ENCODE data around the gene TEX51. TPM values are rescaled to one million over a fixed set of nuclear protein-coding genes. Genes with fewer than 3 reads are reported as not detected.

Gene TEX51
- total RNA-seq, 1 donor = not detected

- TF ChIP-seq CTCF (IDR thresholded peaks at IDR 0.05; ENCODE audit: insufficient read depth, low read length) = no peak
- H3K4me3 ChIP-seq (ENCODE audit: low read depth, low read length) = no peak overlapping the region
These were observed 43.9 kb downstream of the TEX51 start for GRCh38 chr2:126942427-126943203.

GRCh38 chr2:126943612-126944348 is 45.1 kb downstream of the TEX51 start:
- no peak for DNase-seq (ENCODE audit: low read depth)

More at GRCh38 chr2:126942427-126943203, 43.9 kb downstream of the TEX51 start:
- DNase-seq (ENCODE audit: low read depth) = no peak

DNA sequence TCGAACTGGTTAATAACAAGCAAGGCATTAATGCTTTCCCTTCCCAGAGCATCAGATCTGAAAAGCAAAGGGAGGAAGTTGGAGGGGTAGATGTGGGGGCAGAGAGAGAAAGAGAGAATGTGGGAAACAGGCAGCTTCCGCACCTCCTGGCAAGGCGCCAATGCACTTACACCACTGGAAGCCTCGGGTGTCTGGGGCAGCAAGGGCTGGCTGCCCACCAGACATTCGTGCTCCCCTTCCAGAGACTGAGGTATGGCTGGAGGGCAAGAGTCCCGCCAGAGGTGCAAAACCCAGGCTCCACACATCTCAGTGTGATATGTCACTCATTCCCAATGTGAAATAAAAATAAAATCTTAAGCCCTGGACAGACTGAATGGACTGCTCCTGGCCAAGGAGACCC is 46.4 kb downstream of the TEX51 start:
- DNase-seq (ENCODE audit: low read depth) = no peak
- no peak for TF ChIP-seq CTCF (IDR thresholded peaks at IDR 0.05; ENCODE audit: insufficient read depth, low read length)
- H3K4me3 ChIP-seq (ENCODE audit: low read depth, low read length) = no peak overlapping the region

More at GRCh38 chr2:126943612-126944348, 45.1 kb downstream of the TEX51 start:
- H3K4me3 ChIP-seq (ENCODE audit: low read depth, low read length) = no peak overlapping the region
- no peak for TF ChIP-seq CTCF (IDR thresholded peaks at IDR 0.05; ENCODE audit: insufficient read depth, low read length)

- no peak for TF ChIP-seq CTCF (IDR thresholded peaks at IDR 0.05; ENCODE audit: insufficient read depth, low read length)
- DNase-seq (ENCODE audit: low read depth) = no peak
- H3K4me3 ChIP-seq (ENCODE audit: low read depth, low read length) = no peak overlapping the region
These were observed 47.8 kb downstream of the TEX51 start for GRCh38 chr2:126946318-126947102.

DNA sequence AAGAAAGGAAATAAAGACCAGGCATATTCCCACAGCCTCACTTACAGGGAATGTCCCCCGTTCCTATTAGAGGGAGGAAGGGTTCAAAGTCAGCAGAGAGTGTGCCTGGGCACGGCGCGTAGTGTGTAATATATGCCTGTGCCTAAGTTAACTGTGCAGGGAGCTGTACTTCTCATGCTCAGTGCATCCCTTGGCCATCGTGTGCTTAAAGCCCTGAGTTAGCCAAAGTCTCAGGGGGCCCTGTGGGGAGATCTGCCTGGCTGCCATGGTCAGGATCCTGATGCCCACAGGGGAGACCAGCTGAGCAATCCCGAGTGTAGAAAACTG is 48.4 kb downstream of the TEX51 start:
- no peak for TF ChIP-seq CTCF (IDR thresholded peaks at IDR 0.05; ENCODE audit: insufficient read depth, low read length)
- no peak for DNase-seq (ENCODE audit: low read depth)
- H3K4me3 ChIP-seq (ENCODE audit: low read depth, low read length) = no peak overlapping the region

DNA sequence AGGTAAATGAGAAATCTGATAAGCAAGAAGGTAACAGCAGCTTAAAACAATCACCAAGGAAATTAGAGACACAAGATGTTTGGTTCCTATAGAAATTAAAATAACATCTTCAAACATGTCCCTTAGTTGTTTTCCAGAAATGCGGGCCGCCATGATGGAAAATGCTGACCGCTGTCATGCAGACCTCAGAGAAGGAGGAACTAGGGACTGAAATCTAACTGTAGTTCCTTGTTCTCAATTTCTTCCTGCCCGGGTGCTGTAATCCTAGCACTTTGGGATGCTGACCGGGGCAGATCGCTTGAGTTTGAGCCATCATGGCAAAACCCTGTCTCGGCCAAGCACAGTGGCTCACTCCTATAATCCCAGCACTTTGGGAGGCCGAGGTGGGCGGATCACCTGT is 51.1 kb downstream of the TEX51 start:
- no peak for TF ChIP-seq CTCF (IDR thresholded peaks at IDR 0.05; ENCODE audit: insufficient read depth, low read length)
- no peak overlapping the region for H3K4me3 ChIP-seq (ENCODE audit: low read depth, low read length)
- DNase-seq (ENCODE audit: low read depth) = no peak

Data from fibroblast of the aortic adventitia (primary cell).